CD4-positive, alpha-beta T cell (primary cell): Measurements from ENCODE around the gene AKAP7. TPM values are rescaled to one million over a fixed set of nuclear protein-coding genes. Genes with fewer than 3 reads are reported as not detected.

ENCODE experiments used
- ATAC-seq: fragments of 200-7000 bp; cut with Tn5 transposase; one replicate; pipeline ENCODE4 v1.10.0; 2022; ENCODE audit warnings: mild to moderate bottlenecking; ENCODE audit not compliant: poor library complexity
- CTCF ChIA-PET: fragments of 350-600 bp; sonication (Branson Sonifier 250); formaldehyde crosslinking; loops from one replicate; lab custom pipeline; 2021; ENCODE audit warnings: antibody characterized with exemption, inconsistent platforms; lab: Charles Lee
- POLR2A ChIA-PET: fragments of 350-600 bp; sonication (Branson Sonifier 250); formaldehyde crosslinking; loops from one replicate; lab custom pipeline; 2021; ENCODE audit warnings: antibody characterized with exemption, inconsistent platforms; lab: Charles Lee
- DNase-seq, 14 experiments: peaks; one replicate each; pipeline ENCODE4 v3.0.0-alpha.2; 2013 to 2020; ENCODE audit warnings: mixed read lengths in 2 of 14
- H3K27ac ChIP-seq, 2 donors: one replicate each; pipeline versions ENCODE4 v1.5.1 to v1.7.0; 2013; ENCODE audit warnings: low read length in 2 of 2, low read depth in 1 of 2, mild to moderate bottlenecking in 1 of 2
- H3K27me3 ChIP-seq, 2 experiments: 1 replicate in 1 of 2; 2 replicates in 1 of 2; pipeline versions ENCODE4 v1.6.1 to v1.7.0; 2013; ENCODE audit warnings: low read length in 2 of 2, control low read depth in 1 of 2, mild to moderate bottlenecking in 1 of 2, moderate library complexity in 1 of 2; ENCODE audit not compliant: insufficient read depth in 2 of 2, control insufficient read depth in 1 of 2
- H3K36me3 ChIP-seq: one replicate; pipeline ENCODE4 v1.6.1; 2013; ENCODE audit warnings: low read length, control low read depth; ENCODE audit not compliant: insufficient read depth
- H3K4me1 ChIP-seq: one replicate; pipeline ENCODE4 v1.6.1; 2013; ENCODE audit warnings: low read length, control low read depth; ENCODE audit not compliant: insufficient read depth
- H3K4me3 ChIP-seq: one replicate; pipeline ENCODE4 v1.5.1; 2013; ENCODE audit warnings: mild to moderate bottlenecking, low read length, moderate library complexity
- H3K9me3 ChIP-seq, 2 experiments: 1 replicate in 1 of 2; 2 replicates in 1 of 2; pipeline versions ENCODE4 v1.6.1 to v1.7.0; 2013; ENCODE audit warnings: low read length in 2 of 2, mild to moderate bottlenecking in 2 of 2, control low read depth in 1 of 2, moderate library complexity in 1 of 2; ENCODE audit not compliant: control insufficient read depth in 1 of 2, insufficient read depth in 1 of 2
- H3K27ac Mint-ChIP-seq: one replicate; pipeline ENCODE4 v1.8.0; 2020; ENCODE audit warnings: mixed read lengths
- H3K27me3 Mint-ChIP-seq: one replicate; pipeline ENCODE4 v1.8.0; 2021; ENCODE audit warnings: mixed read lengths
- H3K36me3 Mint-ChIP-seq: one replicate; pipeline ENCODE4 v1.8.0; 2021; ENCODE audit warnings: low read depth, mixed read lengths
- H3K4me1 Mint-ChIP-seq: one replicate; pipeline ENCODE4 v1.8.0; 2021; ENCODE audit warnings: low read depth, mixed read lengths
- H3K4me3 Mint-ChIP-seq: one replicate; pipeline ENCODE4 v1.8.0; 2020; ENCODE audit warnings: mild to moderate bottlenecking, mixed read lengths
- H3K9me3 Mint-ChIP-seq: one replicate; pipeline ENCODE4 v1.8.0; 2020; ENCODE audit warnings: mixed read lengths
- intact Hi-C, 2 experiments: fragments of 100-400 bp; cut with DNase I in 1 of 2; cut with micrococcal nuclease in 1 of 2; formaldehyde crosslinking; loops; one replicate each; pipeline versions ENCODE4 v1.15.1 to v1.9.0; 2023 to 2025; cut with DNase I, micrococcal nuclease
- total RNA-seq, 174 experiments: library from RNA in 2 of 174; stranded (reverse) in 2 of 174; gene quantifications; one replicate each; pipeline ENCODE4 v1.2.3 and lab custom pipeline; 2021 to 2026
- TF ChIP-seq, protein P1 (sequence below): fragments of 200-600 bp; IDR thresholded peaks from one replicate; pipeline ENCODE4 v1.8.0; 2022; ENCODE audit warnings: antibody characterized with exemption, mild to moderate bottlenecking

Gene AKAP7
- total RNA-seq, 2 experiments from 2014 or later, result 9.1 to 12.2 TPM

DNA sequence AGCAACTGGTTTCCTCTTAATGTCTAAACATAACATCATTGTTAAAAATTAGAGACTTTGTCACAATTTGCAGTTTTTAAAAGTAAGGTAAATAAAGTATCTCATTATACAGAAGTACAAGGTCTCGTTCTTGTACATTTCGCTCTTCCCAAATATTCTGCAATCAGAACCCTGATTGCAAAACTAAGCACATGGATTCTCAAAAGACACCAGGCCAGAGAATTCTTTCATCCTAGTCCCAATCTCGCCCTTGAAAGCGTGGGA is 355 bp upstream of the AKAP7 start:
- H3K36me3 Mint-ChIP-seq, result peaks cover 5% of the 10 kb centered on the region
- Histone ChIP-seq H3K4me3 (peak overlapping the region; percentile 64), H3K36me3 (no peaks in the 10 kb centered on the region), H3K9me3 (no peaks in the 10 kb centered on the region), H3K27me3 (no peaks in the 10 kb centered on the region), H3K4me1 (peaks cover 13% of the 10 kb centered on the region), H3K27ac (peak overlapping the region; percentile 31 to 44)
- intact Hi-C loops, result loop anchor here in 1 of 2 experiments (5.0 kb wide), 1 partner anchor 397 kb away; no protein-coding TSS in a partner anchor
- H3K4me1 Mint-ChIP-seq, result peaks cover 39% of the 10 kb centered on the region
- H3K27me3 Mint-ChIP-seq, result peaks cover under 1% of the 10 kb centered on the region
- TF ChIP-seq, protein P1, sequence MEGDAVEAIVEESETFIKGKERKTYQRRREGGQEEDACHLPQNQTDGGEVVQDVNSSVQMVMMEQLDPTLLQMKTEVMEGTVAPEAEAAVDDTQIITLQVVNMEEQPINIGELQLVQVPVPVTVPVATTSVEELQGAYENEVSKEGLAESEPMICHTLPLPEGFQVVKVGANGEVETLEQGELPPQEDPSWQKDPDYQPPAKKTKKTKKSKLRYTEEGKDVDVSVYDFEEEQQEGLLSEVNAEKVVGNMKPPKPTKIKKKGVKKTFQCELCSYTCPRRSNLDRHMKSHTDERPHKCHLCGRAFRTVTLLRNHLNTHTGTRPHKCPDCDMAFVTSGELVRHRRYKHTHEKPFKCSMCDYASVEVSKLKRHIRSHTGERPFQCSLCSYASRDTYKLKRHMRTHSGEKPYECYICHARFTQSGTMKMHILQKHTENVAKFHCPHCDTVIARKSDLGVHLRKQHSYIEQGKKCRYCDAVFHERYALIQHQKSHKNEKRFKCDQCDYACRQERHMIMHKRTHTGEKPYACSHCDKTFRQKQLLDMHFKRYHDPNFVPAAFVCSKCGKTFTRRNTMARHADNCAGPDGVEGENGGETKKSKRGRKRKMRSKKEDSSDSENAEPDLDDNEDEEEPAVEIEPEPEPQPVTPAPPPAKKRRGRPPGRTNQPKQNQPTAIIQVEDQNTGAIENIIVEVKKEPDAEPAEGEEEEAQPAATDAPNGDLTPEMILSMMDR, result no peak
- DNase-seq, result no peak
- no peaks in the 10 kb centered on the region for H3K9me3 Mint-ChIP-seq
- peak overlapping the region; percentile 93 for H3K27ac Mint-ChIP-seq
- ATAC-seq, result no peak
- POLR2A ChIA-PET, result interaction anchor here (1.0 kb wide), 2 partner anchors 49 to 63 kb away, joined by 3 to 4 read pairs; no protein-coding TSS in a partner anchor
- CTCF ChIA-PET, result no interaction called here
- H3K4me3 Mint-ChIP-seq, result peak overlapping the region; percentile 95

DNA sequence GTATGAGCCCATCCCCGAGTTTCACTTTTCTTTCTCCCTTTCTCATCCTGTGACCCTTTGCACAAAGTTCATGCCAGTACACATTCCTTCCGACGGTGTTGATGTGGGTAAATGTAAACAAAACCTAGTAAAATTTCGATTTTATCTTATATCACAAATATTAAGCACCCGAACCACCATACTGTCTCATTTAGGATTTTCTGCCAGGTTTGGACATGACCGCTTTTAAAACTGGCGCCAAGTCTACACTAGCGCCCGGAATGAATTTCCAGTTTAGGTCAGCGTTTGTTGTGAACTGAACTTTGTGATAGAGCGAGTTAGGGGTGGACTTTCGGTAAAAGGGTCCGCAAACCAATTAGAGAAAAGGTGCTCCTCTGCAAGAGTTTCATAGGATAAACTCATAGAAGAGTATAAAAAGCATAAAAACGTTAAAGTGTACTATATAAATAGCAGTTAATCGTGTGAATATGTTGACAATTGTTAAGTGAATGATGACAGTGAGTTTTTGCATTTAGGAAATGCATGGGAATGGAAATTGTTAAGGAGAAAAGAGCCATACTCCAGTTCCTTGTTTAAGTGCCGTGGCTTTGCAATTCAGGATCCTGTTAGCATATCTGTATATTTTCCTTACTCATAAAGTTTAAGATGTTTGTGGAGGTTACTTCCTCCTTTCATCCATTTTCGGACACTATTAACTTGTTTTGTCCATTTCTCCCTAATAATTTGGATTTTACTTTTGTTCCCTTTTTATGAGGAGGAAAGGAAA is 937 bp downstream of the AKAP7 start:
- H3K27ac Mint-ChIP-seq, result peak overlapping the region; percentile 90
- ChIA-PET CTCF (no interaction called here), POLR2A (interaction anchor here (0.5 to 1.0 kb wide), 3 partner anchors 47 to 1383 kb away, joined by 3 to 4 read pairs (median 3); no protein-coding TSS in a partner anchor)
- ATAC-seq (no peak), DNase-seq (peak in 1 of 14 experiments; percentile 69)
- H3K4me3 Mint-ChIP-seq, result peak overlapping the region; percentile 98
- H3K4me1 Mint-ChIP-seq, result peaks cover 41% of the 10 kb centered on the region
- peak overlapping the region; percentile 75 for H3K4me3 ChIP-seq
- H3K27ac ChIP-seq, result no peak overlapping the region
- no peaks in the 10 kb centered on the region for H3K9me3 Mint-ChIP-seq
- peaks cover 13% of the 10 kb centered on the region for H3K4me1 ChIP-seq
- no peaks in the 10 kb centered on the region for H3K27me3 ChIP-seq
- H3K27me3 Mint-ChIP-seq, result no peaks in the 10 kb centered on the region
- H3K36me3 Mint-ChIP-seq, result peaks cover 8% of the 10 kb centered on the region
- no peaks in the 10 kb centered on the region for H3K36me3 ChIP-seq
- intact Hi-C loops, result loop anchor here in 1 of 2 experiments (5.0 kb wide), 1 partner anchor 396 kb away; no protein-coding TSS in a partner anchor
- TF ChIP-seq, protein P1, result no peak
- no peaks in the 10 kb centered on the region for H3K9me3 ChIP-seq

DNA sequence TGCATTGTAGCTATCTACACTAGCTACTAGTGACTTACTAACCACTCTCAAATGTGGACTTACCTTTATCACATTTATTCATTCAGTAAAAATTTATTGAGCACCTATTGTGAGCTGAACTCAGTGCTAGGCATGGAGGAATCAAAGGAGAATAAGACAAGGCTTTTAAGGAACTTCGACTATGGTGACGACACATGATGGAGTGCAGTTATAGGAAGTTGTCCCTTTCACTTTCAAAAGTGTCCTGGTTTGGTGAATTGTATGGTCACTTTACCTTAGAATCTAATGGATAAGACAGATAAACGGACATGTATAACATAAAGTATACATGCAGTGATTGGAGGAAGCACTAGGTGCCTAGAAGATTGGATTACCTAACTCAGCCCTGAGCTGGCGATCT is 4.3 kb downstream of the AKAP7 start:
- DNase-seq (no peak), ATAC-seq (no peak)
- Histone ChIP-seq H3K27me3 (no peaks in the 10 kb centered on the region), H3K4me1 (peaks cover 12% of the 10 kb centered on the region), H3K4me3 (no peak overlapping the region), H3K9me3 (no peaks in the 10 kb centered on the region), H3K36me3 (no peaks in the 10 kb centered on the region), H3K27ac (no peak overlapping the region)
- H3K36me3 Mint-ChIP-seq, result peaks cover 23% of the 10 kb centered on the region
- ChIA-PET CTCF (interaction anchor here (0.9 kb wide), 1 partner anchor 10 kb away, joined by 3 read pairs; no protein-coding TSS in a partner anchor), POLR2A (no interaction called here)
- TF ChIP-seq, protein P1, result no peak
- no peaks in the 10 kb centered on the region for H3K9me3 Mint-ChIP-seq
- H3K27me3 Mint-ChIP-seq, result no peaks in the 10 kb centered on the region
- no peak overlapping the region for H3K4me3 Mint-ChIP-seq
- intact Hi-C loops, result loop anchor here in 1 of 2 experiments (5.0 kb wide), 1 partner anchor 393 kb away; no protein-coding TSS in a partner anchor
- H3K4me1 Mint-ChIP-seq, result peaks cover 37% of the 10 kb centered on the region
- H3K27ac Mint-ChIP-seq, result no peak overlapping the region
